Measurements from ENCODE around the gene SHANK1.

The SHANK1 gene

GRCh38 chr19:50713556-50714236 lies 5.9 kb downstream of the SHANK1 start:
- in situ Hi-C loops (cut with MboI; ENCODE audit: low sequenced_read_pairs), result no loop called here

GRCh38 chr19:50712833-50713232 lies 6.8 kb downstream of the SHANK1 start:
- in situ Hi-C loops (cut with MboI; ENCODE audit: low sequenced_read_pairs), result no loop called here

- in situ Hi-C loops (cut with MboI; ENCODE audit: low sequenced_read_pairs), result no loop called here
Measured at GRCh38 chr19:50711805-50712204, 7.8 kb downstream of the SHANK1 start.

- in situ Hi-C loops (cut with MboI; ENCODE audit: low sequenced_read_pairs), result no loop called here
Measured at GRCh38 chr19:50711196-50711595, 8.4 kb downstream of the SHANK1 start.

GRCh38 chr19:50710612-50711011 lies 9.0 kb downstream of the SHANK1 start:
- in situ Hi-C loops (cut with MboI; ENCODE audit: low sequenced_read_pairs), result no loop called here

GRCh38 chr19:50710094-50710493 lies 9.5 kb downstream of the SHANK1 start:
- in situ Hi-C loops (cut with MboI; ENCODE audit: low sequenced_read_pairs), result no loop called here

GRCh38 chr19:50708179-50708879 lies 11.3 kb downstream of the SHANK1 start:
- in situ Hi-C loops (cut with MboI; ENCODE audit: low sequenced_read_pairs), result no loop called here

GRCh38 chr19:50706387-50706786 lies 13.2 kb downstream of the SHANK1 start:
- in situ Hi-C loops (cut with MboI; ENCODE audit: low sequenced_read_pairs), result no loop called here

- in situ Hi-C loops (cut with MboI; ENCODE audit: low sequenced_read_pairs), result no loop called here
Measured at GRCh38 chr19:50705422-50706019, 14.1 kb downstream of the SHANK1 start.

- in situ Hi-C loops (cut with MboI; ENCODE audit: low sequenced_read_pairs), result no loop called here
Measured at GRCh38 chr19:50703915-50704796, 15.4 kb downstream of the SHANK1 start.

- in situ Hi-C loops (cut with MboI; ENCODE audit: low sequenced_read_pairs), result no loop called here
Measured at GRCh38 chr19:50702871-50703829, 16.5 kb downstream of the SHANK1 start.

- in situ Hi-C loops (cut with MboI; ENCODE audit: low sequenced_read_pairs), result no loop called here
Measured at GRCh38 chr19:50702158-50702870, 17.3 kb downstream of the SHANK1 start.

- in situ Hi-C loops (cut with MboI; ENCODE audit: low sequenced_read_pairs), result no loop called here
Measured at GRCh38 chr19:50701367-50701985, 18.1 kb downstream of the SHANK1 start.

- in situ Hi-C loops (cut with MboI; ENCODE audit: low sequenced_read_pairs), result no loop called here
Measured at GRCh38 chr19:50697414-50698124, 22.0 kb downstream of the SHANK1 start.

GRCh38 chr19:50696094-50696483 lies 23.5 kb downstream of the SHANK1 start:
- in situ Hi-C loops (cut with MboI; ENCODE audit: low sequenced_read_pairs), result no loop called here

GRCh38 chr19:50695251-50696093 lies 24.1 kb downstream of the SHANK1 start:
- in situ Hi-C loops (cut with MboI; ENCODE audit: low sequenced_read_pairs), result no loop called here

GRCh38 chr19:50694815-50695145 lies 24.8 kb downstream of the SHANK1 start:
- in situ Hi-C loops (cut with MboI; ENCODE audit: low sequenced_read_pairs), result no loop called here

All from HL-60/S4 treated with retinoic acid at 250 ng/mL for 4 days and 3 days (cell line).